ENCODE measurements around the gene MRPL58.
"Not testable (repeated sequence)": the region's sequence is repeated elsewhere in the genome, so short reads cannot be mapped to it uniquely, and the experiment has no call there.

MRPL58 gene

GRCh38 chr17:75005291-75005690 lies 7.2 kb upstream of the MRPL58 start:
- TF ChIP-seq ARNT (IDR thresholded peaks at IDR 0.05): no peak
- DNase-seq (ENCODE audit: extremely low spot score): no peak
- POLR2A ChIA-PET: interaction anchor here (0.6 to 1.9 kb wide), 4 partner anchors 8 to 17 kb away, joined by 3 to 17 read pairs (median 4); partner anchors contain the start of gene CDR2L
- CTCF ChIA-PET: interaction anchor here (1.2 kb wide), 1 partner anchor 45 kb away, joined by 3 read pairs; no protein-coding TSS in a partner anchor

GRCh38 chr17:75006084-75006483 lies 6.4 kb upstream of the MRPL58 start:
- CTCF ChIA-PET: interaction anchor here (1.3 kb wide), 1 partner anchor 45 kb away, joined by 10 read pairs; no protein-coding TSS in a partner anchor
- DNase-seq (ENCODE audit: extremely low spot score): not testable (repeated sequence)
- POLR2A ChIA-PET: interaction anchor here (1.0 to 1.9 kb wide), 2 partner anchors 14 to 18 kb away, joined by 3 to 17 read pairs; partner anchors contain the start of gene CDR2L

DNA sequence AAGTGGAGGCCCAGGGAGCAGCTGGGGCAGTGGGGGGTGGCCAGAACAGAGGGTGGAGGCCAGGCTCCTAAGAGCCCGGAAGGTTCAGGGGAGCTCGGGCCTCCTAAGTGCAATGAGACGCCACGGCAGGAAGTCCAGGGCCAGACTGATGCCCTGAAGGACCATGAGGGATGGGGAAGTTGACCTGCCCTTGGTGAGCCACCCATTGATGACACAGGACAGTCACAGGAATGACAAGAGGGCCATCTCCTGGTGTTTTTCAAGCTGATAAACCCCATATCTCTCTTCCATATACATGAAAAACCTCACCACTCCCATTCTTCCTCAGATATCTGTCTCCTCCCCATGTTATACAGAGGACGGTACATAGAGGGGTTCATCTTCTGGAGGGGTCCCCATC lies 5.8 kb upstream of the MRPL58 start:
- POLR2A ChIA-PET: no interaction called here
- CTCF ChIA-PET: interaction anchor here (1.3 kb wide), 1 partner anchor 45 kb away, joined by 10 read pairs; no protein-coding TSS in a partner anchor
- TF ChIP-seq CTBP1 (IDR thresholded peaks at IDR 0.05; ENCODE audit: borderline replicate concordance) (no peak), SP1 (IDR thresholded peaks at IDR 0.05) (no peak), TARDBP (IDR thresholded peaks at IDR 0.05) (no peak), BHLHE40 (IDR thresholded peaks at IDR 0.05; ENCODE audit: borderline replicate concordance) (no peak)
- no peak for DNase-seq (ENCODE audit: extremely low spot score)

- ChIA-PET CTCF (interaction anchor here (0.7 to 1.2 kb wide), 3 partner anchors 45 to 217 kb away, joined by 3 to 7 read pairs (median 4); no protein-coding TSS in a partner anchor), POLR2A (interaction anchor here (1.8 to 6.8 kb wide), 2 partner anchors 18 to 26 kb away, joined by 7 to 169 read pairs; partner anchors contain the start of gene CDR2L)
- no peak for TF ChIP-seq L3MBTL2 (conservative IDR thresholded peaks at IDR 0.05)
- peak; percentile 91 for TF ChIP-seq ZNF384 (IDR thresholded peaks at IDR 0.05)
- DNase-seq (ENCODE audit: extremely low spot score): no peak
These were observed 4.1 kb upstream of the MRPL58 start for GRCh38 chr17:75008373-75008772.

GRCh38 chr17:75009139-75009724 lies 3.2 kb upstream of the MRPL58 start:
- TF ChIP-seq ARNT (IDR thresholded peaks at IDR 0.05) (no peak), FOXA1 (IDR thresholded peaks at IDR 0.05) (no peak), FOXM1 (IDR thresholded peaks at IDR 0.05; ENCODE audit: borderline replicate concordance) (no peak), LEF1 (IDR thresholded peaks at IDR 0.05; ENCODE audit: borderline replicate concordance) (no peak), HDGF (IDR thresholded peaks at IDR 0.05; ENCODE audit: borderline replicate concordance) (no peak), SP1 (IDR thresholded peaks at IDR 0.05) (no peak)
- ChIA-PET CTCF (interaction anchor here (1.2 kb wide), 1 partner anchor 46 kb away, joined by 4 read pairs; no protein-coding TSS in a partner anchor), POLR2A (interaction anchor here (1.8 to 6.8 kb wide), 2 partner anchors 19 to 27 kb away, joined by 7 to 169 read pairs; partner anchors contain the start of gene CDR2L)
- DNase-seq (ENCODE audit: extremely low spot score): no peak

- TF ChIP-seq NFRKB (IDR thresholded peaks at IDR 0.05) (no peak), L3MBTL2 (conservative IDR thresholded peaks at IDR 0.05) (no peak), FOXK2 (IDR thresholded peaks at IDR 0.05) (no peak), TARDBP (IDR thresholded peaks at IDR 0.05) (no peak), ARNT (IDR thresholded peaks at IDR 0.05) (no peak), SP1 (IDR thresholded peaks at IDR 0.05) (no peak), BHLHE40 (IDR thresholded peaks at IDR 0.05; ENCODE audit: borderline replicate concordance) (no peak), HDGF (IDR thresholded peaks at IDR 0.05; ENCODE audit: borderline replicate concordance) (no peak)
- TF ChIP-seq, protein P1, sequence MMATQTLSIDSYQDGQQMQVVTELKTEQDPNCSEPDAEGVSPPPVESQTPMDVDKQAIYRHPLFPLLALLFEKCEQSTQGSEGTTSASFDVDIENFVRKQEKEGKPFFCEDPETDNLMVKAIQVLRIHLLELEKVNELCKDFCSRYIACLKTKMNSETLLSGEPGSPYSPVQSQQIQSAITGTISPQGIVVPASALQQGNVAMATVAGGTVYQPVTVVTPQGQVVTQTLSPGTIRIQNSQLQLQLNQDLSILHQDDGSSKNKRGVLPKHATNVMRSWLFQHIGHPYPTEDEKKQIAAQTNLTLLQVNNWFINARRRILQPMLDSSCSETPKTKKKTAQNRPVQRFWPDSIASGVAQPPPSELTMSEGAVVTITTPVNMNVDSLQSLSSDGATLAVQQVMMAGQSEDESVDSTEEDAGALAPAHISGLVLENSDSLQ (IDR thresholded peaks at IDR 0.05): no peak
- DNase-seq (ENCODE audit: extremely low spot score): peak; percentile 39
- POLR2A ChIA-PET: interaction anchor here (0.6 to 6.8 kb wide), 22 partner anchors 8 to 769 kb away, joined by 3 to 169 read pairs (median 18); partner anchors contain the start of genes ARMC7, CDR2L, FDXR and HID1
- CTCF ChIA-PET: interaction anchor here (0.6 to 4.3 kb wide), 8 partner anchors 12 to 191 kb away, joined by 3 to 60 read pairs (median 4); partner anchors contain the start of gene NT5C
These were observed 1.6 kb upstream of the MRPL58 start for GRCh38 chr17:75010683-75011400.

GRCh38 chr17:75011401-75012095 lies 922 bp upstream of the MRPL58 start:
- CTCF ChIA-PET: interaction anchor here (0.6 to 4.3 kb wide), 10 partner anchors 12 to 1142 kb away, joined by 3 to 60 read pairs (median 3); partner anchors contain the start of gene NT5C
- DNase-seq (ENCODE audit: extremely low spot score): peak; percentile 52
- TF ChIP-seq SUZ12 (IDR thresholded peaks at IDR 0.05) (no peak), NFRKB (IDR thresholded peaks at IDR 0.05) (no peak), FOXA1 (IDR thresholded peaks at IDR 0.05) (no peak), BHLHE40 (IDR thresholded peaks at IDR 0.05; ENCODE audit: borderline replicate concordance) (no peak), L3MBTL2 (conservative IDR thresholded peaks at IDR 0.05) (no peak), HDGF (IDR thresholded peaks at IDR 0.05; ENCODE audit: borderline replicate concordance) (no peak), SP1 (IDR thresholded peaks at IDR 0.05) (no peak), ELF4 (IDR thresholded peaks at IDR 0.05) (no peak), LEF1 (IDR thresholded peaks at IDR 0.05; ENCODE audit: borderline replicate concordance) (no peak), ARNT (IDR thresholded peaks at IDR 0.05) (no peak), CTBP1 (IDR thresholded peaks at IDR 0.05; ENCODE audit: borderline replicate concordance) (no peak), TARDBP (IDR thresholded peaks at IDR 0.05) (no peak), FOXK2 (IDR thresholded peaks at IDR 0.05) (no peak)
- TF ChIP-seq, protein P1 (IDR thresholded peaks at IDR 0.05): no peak
- POLR2A ChIA-PET: interaction anchor here (0.6 to 6.8 kb wide), 39 partner anchors 9 to 768 kb away, joined by 3 to 169 read pairs (median 6); partner anchors contain the start of genes ARMC7, ATP5PD, CDR2L and FDXR
